ENCODE measurements around the gene PDE4D. TPM values are rescaled to one million over a fixed set of nuclear protein-coding genes. Genes with fewer than 3 reads are reported as not detected.
A peak's percentile ranks its signal among the peaks of the same experiment; 100 is the strongest.
"Not testable (repeated sequence)": the region's sequence is repeated elsewhere in the genome, so short reads cannot be mapped to it uniquely, and the experiment has no call there.

Gene PDE4D
- total RNA-seq, 1 donor from 2014 or later = 13.2 TPM

DNA sequence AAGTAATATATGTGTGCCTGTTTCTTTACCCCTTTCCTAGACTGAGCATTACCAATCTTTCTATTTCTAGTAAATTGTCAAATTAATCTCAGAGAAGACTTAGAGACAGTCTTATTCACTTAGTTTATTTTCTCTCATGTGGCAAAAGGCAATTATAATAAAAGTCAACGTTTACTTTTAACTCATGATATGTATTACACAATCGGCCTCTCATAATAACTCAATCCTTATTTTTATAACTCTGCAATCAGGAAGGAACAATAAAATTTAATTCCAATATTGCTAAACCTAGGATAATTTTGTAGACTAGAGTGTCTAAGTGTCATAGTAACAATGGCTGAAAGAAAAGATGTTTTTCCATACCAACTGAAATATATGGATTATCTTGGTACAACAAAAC, 214.6 kb downstream of the PDE4D start:
- Mint-ChIP-seq H3K27ac (ENCODE audit: unreplicated experiment) (no peak overlapping the region), H3K4me3 (ENCODE audit: unreplicated experiment) (no peak overlapping the region), H3K27me3 (ENCODE audit: unreplicated experiment) (peaks cover 2% of the 10 kb centered on the region), H3K4me1 (ENCODE audit: low read depth, unreplicated experiment) (no peaks in the 10 kb centered on the region), H3K9me3 (ENCODE audit: unreplicated experiment) (no peaks in the 10 kb centered on the region), H3K36me3 (ENCODE audit: unreplicated experiment) (no peaks in the 10 kb centered on the region)
- DNase-seq = no peak
- TF ChIP-seq, protein P1, sequence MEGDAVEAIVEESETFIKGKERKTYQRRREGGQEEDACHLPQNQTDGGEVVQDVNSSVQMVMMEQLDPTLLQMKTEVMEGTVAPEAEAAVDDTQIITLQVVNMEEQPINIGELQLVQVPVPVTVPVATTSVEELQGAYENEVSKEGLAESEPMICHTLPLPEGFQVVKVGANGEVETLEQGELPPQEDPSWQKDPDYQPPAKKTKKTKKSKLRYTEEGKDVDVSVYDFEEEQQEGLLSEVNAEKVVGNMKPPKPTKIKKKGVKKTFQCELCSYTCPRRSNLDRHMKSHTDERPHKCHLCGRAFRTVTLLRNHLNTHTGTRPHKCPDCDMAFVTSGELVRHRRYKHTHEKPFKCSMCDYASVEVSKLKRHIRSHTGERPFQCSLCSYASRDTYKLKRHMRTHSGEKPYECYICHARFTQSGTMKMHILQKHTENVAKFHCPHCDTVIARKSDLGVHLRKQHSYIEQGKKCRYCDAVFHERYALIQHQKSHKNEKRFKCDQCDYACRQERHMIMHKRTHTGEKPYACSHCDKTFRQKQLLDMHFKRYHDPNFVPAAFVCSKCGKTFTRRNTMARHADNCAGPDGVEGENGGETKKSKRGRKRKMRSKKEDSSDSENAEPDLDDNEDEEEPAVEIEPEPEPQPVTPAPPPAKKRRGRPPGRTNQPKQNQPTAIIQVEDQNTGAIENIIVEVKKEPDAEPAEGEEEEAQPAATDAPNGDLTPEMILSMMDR (IDR thresholded peaks at IDR 0.05; ENCODE audit: partially characterized antibody, unreplicated experiment) = no peak

DNA sequence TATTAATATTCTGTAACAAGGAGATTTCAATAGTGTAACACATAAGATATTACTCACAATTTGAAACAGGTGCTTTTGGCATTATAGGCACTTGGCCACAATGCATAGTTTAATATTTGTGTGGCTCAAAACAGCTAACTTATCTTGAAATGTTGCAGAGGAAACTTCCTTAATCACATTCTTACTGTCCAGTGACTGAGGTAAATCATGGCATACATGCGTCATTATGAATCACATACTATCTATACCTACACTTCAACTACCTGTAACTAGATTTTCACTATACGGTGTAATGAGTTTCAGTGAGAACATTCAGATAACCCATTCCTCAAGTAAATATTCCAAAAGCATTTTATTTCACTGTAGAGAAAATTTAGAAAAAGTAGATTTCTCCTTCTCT, 218.8 kb downstream of the PDE4D start:
- Mint-ChIP-seq H3K36me3 (ENCODE audit: unreplicated experiment) (no peaks in the 10 kb centered on the region), H3K4me3 (ENCODE audit: unreplicated experiment) (no peak overlapping the region), H3K27ac (ENCODE audit: unreplicated experiment) (no peak overlapping the region), H3K4me1 (ENCODE audit: low read depth, unreplicated experiment) (no peaks in the 10 kb centered on the region), H3K9me3 (ENCODE audit: unreplicated experiment) (no peaks in the 10 kb centered on the region), H3K27me3 (ENCODE audit: unreplicated experiment) (peaks cover 2% of the 10 kb centered on the region)
- no peak for DNase-seq
- TF ChIP-seq, protein P1 (IDR thresholded peaks at IDR 0.05; ENCODE audit: partially characterized antibody, unreplicated experiment) = no peak

DNA sequence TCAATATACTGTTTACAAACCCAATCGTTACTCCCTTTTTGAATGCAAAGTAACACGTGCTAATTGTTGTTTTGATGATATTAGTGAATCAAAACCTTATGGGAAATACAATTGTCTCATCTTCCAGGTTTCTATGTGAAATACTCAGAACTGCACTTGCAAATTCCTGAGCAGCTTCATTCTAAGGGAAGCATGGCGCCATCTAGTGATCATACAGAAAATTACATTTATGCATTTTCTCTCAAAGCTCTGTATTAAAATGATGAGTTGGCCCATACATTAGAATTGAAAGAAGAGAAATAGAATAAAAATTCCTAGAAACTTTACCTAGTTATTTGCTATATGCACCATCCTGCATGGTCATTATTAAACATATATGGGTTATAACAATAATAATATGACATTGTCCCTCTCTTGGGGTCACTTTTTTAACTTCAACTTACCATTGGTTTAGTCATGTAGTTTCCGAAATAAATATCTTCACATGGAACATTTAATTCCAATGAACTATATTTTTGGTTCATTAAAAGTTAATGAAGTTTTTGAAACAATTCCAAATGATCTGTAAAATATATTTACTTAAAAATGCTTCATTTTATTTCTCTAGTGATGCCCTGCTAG, 220.0 kb downstream of the PDE4D start:
- no peak overlapping the region for H3K27ac Mint-ChIP-seq (ENCODE audit: unreplicated experiment)
- no peaks in the 10 kb centered on the region for H3K36me3 Mint-ChIP-seq (ENCODE audit: unreplicated experiment)
- no peaks in the 10 kb centered on the region for H3K9me3 Mint-ChIP-seq (ENCODE audit: unreplicated experiment)
- TF ChIP-seq, protein P1 (IDR thresholded peaks at IDR 0.05; ENCODE audit: partially characterized antibody, unreplicated experiment) = peak; percentile 95
- no peaks in the 10 kb centered on the region for H3K4me1 Mint-ChIP-seq (ENCODE audit: low read depth, unreplicated experiment)
- DNase-seq = no peak
- no peak overlapping the region for H3K4me3 Mint-ChIP-seq (ENCODE audit: unreplicated experiment)
- H3K27me3 Mint-ChIP-seq (ENCODE audit: unreplicated experiment) = peaks cover 2% of the 10 kb centered on the region

DNA sequence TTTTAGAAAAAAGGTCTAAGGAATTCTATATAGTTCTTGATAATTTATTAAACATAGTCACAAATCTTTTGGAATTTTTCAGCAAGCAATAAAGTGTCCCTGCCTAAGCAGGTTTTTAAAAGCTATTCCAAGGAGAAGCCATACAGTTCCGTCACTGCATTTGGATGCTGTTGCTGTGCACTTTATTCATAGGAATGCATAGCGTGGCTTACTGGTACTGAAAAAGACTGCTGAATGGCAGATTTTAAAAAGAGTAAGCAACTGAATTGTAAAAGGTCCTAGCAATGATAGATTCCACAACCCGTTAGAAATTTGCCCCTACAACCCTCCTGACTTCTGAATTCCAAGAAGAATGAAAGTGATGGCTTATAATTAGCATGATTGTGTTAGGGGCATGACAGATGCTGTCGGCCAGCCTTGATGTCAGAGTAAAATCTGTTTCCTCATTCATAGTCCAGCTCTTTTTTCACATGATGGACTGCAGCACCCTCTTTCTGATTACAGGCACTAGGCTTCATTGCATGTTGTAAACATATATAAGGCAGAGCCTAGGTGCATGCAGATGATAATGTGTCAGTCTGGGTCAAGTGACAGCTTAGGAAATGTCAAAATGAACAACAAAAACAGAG, 227.0 kb downstream of the PDE4D start:
- Mint-ChIP-seq H3K4me1 (ENCODE audit: low read depth, unreplicated experiment) (peaks cover 16% of the 10 kb centered on the region), H3K27ac (ENCODE audit: unreplicated experiment) (no peak overlapping the region), H3K36me3 (ENCODE audit: unreplicated experiment) (no peaks in the 10 kb centered on the region), H3K4me3 (ENCODE audit: unreplicated experiment) (no peak overlapping the region), H3K9me3 (ENCODE audit: unreplicated experiment) (no peaks in the 10 kb centered on the region), H3K27me3 (ENCODE audit: unreplicated experiment) (no peaks in the 10 kb centered on the region)
- DNase-seq = no peak
- TF ChIP-seq, protein P1 (IDR thresholded peaks at IDR 0.05; ENCODE audit: partially characterized antibody, unreplicated experiment) = no peak

DNA sequence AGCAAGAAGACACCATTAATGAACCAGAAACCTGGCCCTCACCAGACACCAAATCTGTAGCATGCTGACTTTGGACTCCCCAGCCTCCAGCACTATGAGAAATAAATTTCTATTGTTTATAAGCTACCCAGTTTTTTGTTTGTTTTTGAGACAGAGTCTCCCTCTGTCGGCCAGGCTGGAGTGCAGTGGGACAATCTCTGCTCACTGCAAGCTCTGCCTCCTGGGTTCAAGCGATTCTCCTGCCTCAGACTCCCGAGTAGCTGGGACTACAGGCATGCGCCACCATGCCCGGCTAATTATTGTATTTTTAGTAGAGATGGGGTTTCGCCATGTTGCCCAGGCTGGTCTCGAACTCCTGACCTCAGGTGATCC, 227.7 kb downstream of the PDE4D start:
- H3K36me3 Mint-ChIP-seq (ENCODE audit: unreplicated experiment); DNase-seq; H3K4me3 Mint-ChIP-seq (ENCODE audit: unreplicated experiment); H3K27ac Mint-ChIP-seq (ENCODE audit: unreplicated experiment); H3K27me3 Mint-ChIP-seq (ENCODE audit: unreplicated experiment); H3K9me3 Mint-ChIP-seq (ENCODE audit: unreplicated experiment): not testable (repeated sequence)
- peaks cover 16% of the 10 kb centered on the region for H3K4me1 Mint-ChIP-seq (ENCODE audit: low read depth, unreplicated experiment)
